BLaER1 (cell line): ENCODE data around the gene RAB3GAP1.

Experiments
- H3K27ac ChIP-seq: shearing (Covaris generic); formaldehyde crosslinking; 2 replicates; pipeline ENCODE4 v1.8.1; 2022
- H3K27me3 ChIP-seq: shearing (Covaris generic); formaldehyde crosslinking; 2 replicates; pipeline ENCODE4 v1.8.1; 2022
- H3K36me3 ChIP-seq: shearing (Covaris generic); formaldehyde crosslinking; 2 replicates; pipeline ENCODE4 v1.8.1; 2022
- H3K4me1 ChIP-seq: shearing (Covaris generic); formaldehyde crosslinking; 2 replicates; pipeline ENCODE4 v1.8.1; 2022
- H3K4me2 ChIP-seq: shearing (Covaris generic); formaldehyde crosslinking; 2 replicates; pipeline ENCODE4 v1.8.1; 2022
- H3K4me3 ChIP-seq: shearing (Covaris generic); formaldehyde crosslinking; 2 replicates; pipeline ENCODE4 v1.8.1; 2022
- H3K9ac ChIP-seq: shearing (Covaris generic); formaldehyde crosslinking; 2 replicates; pipeline ENCODE4 v1.8.1; 2022
- H3K9me3 ChIP-seq: shearing (Covaris generic); formaldehyde crosslinking; 2 replicates; pipeline ENCODE4 v1.8.1; 2022
- H4K20me1 ChIP-seq: shearing (Covaris generic); formaldehyde crosslinking; 2 replicates; pipeline ENCODE4 v1.8.1; 2022
- Cebpa-rat ChIP-seq: shearing (Covaris generic); IDR thresholded peaks from 2 replicates; pipeline ENCODE4 v1.8.1; 2022

Gene RAB3GAP1

DNA sequence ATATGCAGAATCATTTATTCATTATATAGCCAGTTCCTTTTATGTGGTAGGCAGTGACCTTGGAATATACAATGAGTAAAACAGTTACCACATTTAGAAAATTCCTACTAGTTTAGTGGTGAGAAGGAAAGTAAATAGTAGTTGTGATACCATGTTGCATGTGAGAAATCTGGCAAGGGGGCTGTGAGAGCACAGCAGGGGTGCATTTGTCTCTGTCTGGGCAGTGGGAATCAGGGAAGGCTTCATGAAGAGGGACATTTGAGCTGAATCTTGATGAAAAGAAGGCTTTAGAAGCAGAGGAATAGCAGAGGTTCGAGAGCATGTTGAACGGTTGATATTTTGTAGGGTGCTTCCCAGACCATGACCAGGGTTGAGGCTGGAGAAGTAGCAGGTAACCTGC lies 78.7 kb downstream of the RAB3GAP1 start:
- no peak overlapping the region for H3K9ac ChIP-seq
- no peak for TF ChIP-seq Cebpa-rat
- no peaks in the 10 kb centered on the region for H3K27me3 ChIP-seq
- H3K36me3 ChIP-seq = peaks cover 84% of the 10 kb centered on the region
- H3K9me3 ChIP-seq = no peaks in the 10 kb centered on the region
- no peak overlapping the region for H3K27ac ChIP-seq
- H3K4me1 ChIP-seq = no peaks in the 10 kb centered on the region
- no peak overlapping the region for H3K4me3 ChIP-seq
- H4K20me1 ChIP-seq = no peaks in the 10 kb centered on the region
- H3K4me2 ChIP-seq = no peak overlapping the region

DNA sequence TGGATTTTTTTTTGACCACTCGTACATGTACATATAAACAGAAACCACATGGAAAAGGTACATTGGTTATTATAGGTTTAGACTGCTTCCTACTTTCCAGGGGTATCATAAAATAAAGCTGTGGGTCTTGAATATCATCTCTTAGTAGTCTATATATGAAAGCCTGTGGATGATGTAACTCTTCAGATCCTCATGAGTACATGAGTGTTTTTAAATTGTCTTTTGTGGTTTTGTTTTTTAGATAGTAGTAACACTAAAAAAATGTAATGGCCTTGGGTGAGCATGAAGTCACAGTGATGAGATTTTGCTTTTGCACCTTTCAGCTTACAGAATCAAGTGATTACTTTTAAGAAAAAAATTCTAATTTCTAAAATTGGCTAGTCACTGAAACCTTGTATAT lies 80.2 kb downstream of the RAB3GAP1 start:
- TF ChIP-seq Cebpa-rat = no peak
- no peaks in the 10 kb centered on the region for H3K4me1 ChIP-seq
- no peak overlapping the region for H3K4me3 ChIP-seq
- H3K4me2 ChIP-seq = no peak overlapping the region
- no peaks in the 10 kb centered on the region for H4K20me1 ChIP-seq
- no peak overlapping the region for H3K27ac ChIP-seq
- no peaks in the 10 kb centered on the region for H3K9me3 ChIP-seq
- H3K36me3 ChIP-seq = peaks cover 84% of the 10 kb centered on the region
- no peaks in the 10 kb centered on the region for H3K27me3 ChIP-seq
- no peak overlapping the region for H3K9ac ChIP-seq

DNA sequence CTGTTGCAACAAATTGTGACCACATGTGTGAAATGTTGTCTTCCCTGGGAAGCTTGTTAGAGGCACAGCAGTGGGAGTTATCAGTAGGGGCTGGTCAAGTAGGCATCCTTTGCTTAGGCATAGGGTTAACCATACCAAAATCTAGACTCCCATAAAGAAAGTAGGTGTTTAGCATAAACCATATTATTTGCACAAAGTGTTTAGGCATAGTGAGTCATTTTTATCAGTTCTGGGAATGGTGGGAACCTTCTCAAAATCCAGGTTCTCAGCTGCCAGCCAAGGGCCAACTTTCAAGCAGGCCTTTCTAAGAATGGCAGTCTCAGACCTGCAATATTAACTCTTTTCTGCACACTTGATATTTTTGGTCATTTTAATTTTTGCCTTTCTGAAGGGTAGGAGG lies 88.5 kb downstream of the RAB3GAP1 start:
- TF ChIP-seq Cebpa-rat = no peak
- H3K27me3 ChIP-seq = no peaks in the 10 kb centered on the region
- no peaks in the 10 kb centered on the region for H4K20me1 ChIP-seq
- no peaks in the 10 kb centered on the region for H3K4me1 ChIP-seq
- no peak overlapping the region for H3K27ac ChIP-seq
- H3K4me2 ChIP-seq = no peak overlapping the region
- H3K9ac ChIP-seq = no peak overlapping the region
- peaks cover 86% of the 10 kb centered on the region for H3K36me3 ChIP-seq
- peaks cover 42% of the 10 kb centered on the region for H3K9me3 ChIP-seq
- H3K4me3 ChIP-seq = no peak overlapping the region

DNA sequence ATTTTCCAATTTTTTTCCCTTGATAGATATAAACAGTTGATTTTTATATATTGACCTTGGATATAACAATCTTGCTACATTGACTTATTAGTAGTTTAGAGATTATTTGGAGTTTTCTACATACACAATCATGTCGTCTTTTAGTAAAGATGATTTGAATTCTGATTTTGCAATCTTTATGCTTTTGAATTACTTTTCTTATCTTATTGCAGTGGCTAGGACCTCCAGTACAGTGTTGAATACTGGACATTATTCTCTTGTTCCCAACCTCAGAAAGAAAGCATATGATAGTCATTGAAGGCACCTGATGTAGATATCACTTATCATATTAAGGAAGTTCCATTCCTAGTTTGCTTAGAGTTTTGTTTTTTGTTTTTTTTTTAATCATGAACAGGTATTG lies 90.2 kb downstream of the RAB3GAP1 start:
- TF ChIP-seq Cebpa-rat = no peak
- Histone ChIP-seq H3K36me3 (peaks cover 82% of the 10 kb centered on the region), H3K9me3 (peaks cover 42% of the 10 kb centered on the region)

DNA sequence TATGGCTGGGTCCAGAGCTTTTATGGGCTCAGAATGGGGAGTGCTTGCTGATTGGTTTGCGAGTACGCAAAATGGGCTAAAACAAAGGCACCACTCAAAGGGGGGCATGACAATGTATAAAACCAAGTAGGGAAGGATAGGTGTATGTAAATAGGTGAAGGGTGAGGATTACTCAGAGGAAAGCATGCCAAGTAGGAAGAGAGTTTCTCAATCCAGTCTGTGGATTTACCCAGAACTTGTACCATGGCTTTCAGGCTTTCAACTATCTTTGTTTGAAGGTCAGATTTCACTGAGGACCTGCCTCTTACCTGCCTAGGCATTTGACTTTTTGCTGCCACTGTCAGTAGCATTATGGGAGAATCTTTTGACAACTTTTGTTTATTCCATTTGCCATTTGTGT lies 92.3 kb downstream of the RAB3GAP1 start:
- Histone ChIP-seq H3K4me3 (no peak overlapping the region), H4K20me1 (no peaks in the 10 kb centered on the region), H3K27me3 (no peaks in the 10 kb centered on the region), H3K27ac (no peak overlapping the region), H3K4me2 (no peak overlapping the region), H3K4me1 (no peaks in the 10 kb centered on the region), H3K9ac (no peak overlapping the region), H3K9me3 (peaks cover 42% of the 10 kb centered on the region), H3K36me3 (peaks cover 70% of the 10 kb centered on the region)
- no peak for TF ChIP-seq Cebpa-rat

More for the DNA sequence above, 90.2 kb downstream of the RAB3GAP1 start:
- Histone ChIP-seq H3K27me3 (no peaks in the 10 kb centered on the region), H3K9ac (no peak overlapping the region), H3K4me2 (no peak overlapping the region), H3K4me3 (no peak overlapping the region), H4K20me1 (no peaks in the 10 kb centered on the region), H3K4me1 (no peaks in the 10 kb centered on the region), H3K27ac (no peak overlapping the region)

DNA sequence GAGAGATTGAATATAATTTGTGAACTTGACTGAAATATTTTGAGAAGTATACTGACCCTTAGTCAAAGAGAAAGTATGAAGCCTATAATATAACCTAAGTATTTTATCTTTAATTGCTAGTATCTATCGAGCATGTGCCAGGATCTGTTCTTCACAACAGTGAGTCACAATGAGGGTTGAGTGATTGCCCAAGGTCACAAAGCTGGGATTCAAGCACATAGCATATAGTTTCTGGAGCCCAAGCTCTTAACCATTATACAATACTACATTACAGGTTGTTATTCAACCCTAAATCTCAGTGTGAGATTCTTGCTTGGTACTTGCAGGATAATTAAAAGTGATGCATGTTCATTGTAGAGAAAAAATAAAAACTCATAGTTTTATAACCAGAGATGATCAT lies 97.2 kb downstream of the RAB3GAP1 start:
- H3K9ac ChIP-seq = no peak overlapping the region
- peaks cover 72% of the 10 kb centered on the region for H3K36me3 ChIP-seq
- no peaks in the 10 kb centered on the region for H3K4me1 ChIP-seq
- no peak for TF ChIP-seq Cebpa-rat
- no peak overlapping the region for H3K4me2 ChIP-seq
- no peak overlapping the region for H3K4me3 ChIP-seq
- no peak overlapping the region for H3K27ac ChIP-seq
- H4K20me1 ChIP-seq = no peaks in the 10 kb centered on the region
- no peaks in the 10 kb centered on the region for H3K27me3 ChIP-seq
- H3K9me3 ChIP-seq = peaks cover 6% of the 10 kb centered on the region

DNA sequence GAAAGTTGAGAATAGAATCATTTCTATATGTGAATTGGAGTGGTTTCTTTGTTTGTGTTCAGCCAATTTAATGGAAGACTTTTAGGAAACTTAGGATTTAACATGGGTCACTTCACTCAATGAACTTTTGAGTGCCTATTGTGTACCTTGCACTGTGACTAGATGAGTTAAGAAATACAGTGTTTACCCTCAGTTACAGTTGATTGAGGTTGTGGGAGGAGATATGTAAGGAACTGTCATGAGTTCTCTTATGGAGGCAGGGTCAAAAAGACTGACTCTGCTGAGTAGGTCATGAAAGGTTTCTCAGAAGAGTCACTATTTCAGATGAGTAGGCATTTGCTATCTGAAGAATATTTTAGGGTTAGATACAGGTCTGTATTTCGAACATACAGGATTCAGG lies 98.6 kb downstream of the RAB3GAP1 start:
- no peaks in the 10 kb centered on the region for H4K20me1 ChIP-seq
- peaks cover 74% of the 10 kb centered on the region for H3K36me3 ChIP-seq
- no peak overlapping the region for H3K4me3 ChIP-seq
- no peaks in the 10 kb centered on the region for H3K27me3 ChIP-seq
- H3K9ac ChIP-seq = no peak overlapping the region
- H3K4me2 ChIP-seq = no peak overlapping the region
- no peak for TF ChIP-seq Cebpa-rat
- no peaks in the 10 kb centered on the region for H3K4me1 ChIP-seq
- no peak overlapping the region for H3K27ac ChIP-seq
- H3K9me3 ChIP-seq = no peaks in the 10 kb centered on the region

DNA sequence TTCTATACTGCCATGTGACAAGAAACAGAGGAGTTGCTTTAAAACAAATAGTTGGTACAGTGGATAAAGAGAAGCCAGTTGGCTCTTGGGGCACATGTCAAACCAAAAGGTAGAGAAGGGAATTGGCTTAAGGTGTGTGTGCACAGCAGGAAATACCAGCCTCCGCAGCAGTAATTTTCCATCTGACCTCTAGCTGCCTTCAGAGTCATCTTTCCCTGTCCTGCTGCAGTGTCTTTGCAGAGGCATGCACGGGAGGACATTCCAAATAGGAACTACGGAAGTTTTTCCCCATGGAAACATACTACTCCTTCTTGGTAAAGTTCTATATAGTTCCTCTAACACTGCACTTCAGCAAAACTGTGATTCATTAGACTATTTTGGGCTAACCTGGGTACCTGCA lies 99.5 kb downstream of the RAB3GAP1 start:
- peaks cover 69% of the 10 kb centered on the region for H3K36me3 ChIP-seq
- H3K9ac ChIP-seq = no peak overlapping the region
- no peaks in the 10 kb centered on the region for H3K9me3 ChIP-seq
- no peak overlapping the region for H3K4me2 ChIP-seq
- no peak overlapping the region for H3K27ac ChIP-seq
- no peaks in the 10 kb centered on the region for H4K20me1 ChIP-seq
- H3K4me1 ChIP-seq = no peaks in the 10 kb centered on the region
- H3K4me3 ChIP-seq = no peak overlapping the region
- H3K27me3 ChIP-seq = no peaks in the 10 kb centered on the region
- TF ChIP-seq Cebpa-rat = no peak

DNA sequence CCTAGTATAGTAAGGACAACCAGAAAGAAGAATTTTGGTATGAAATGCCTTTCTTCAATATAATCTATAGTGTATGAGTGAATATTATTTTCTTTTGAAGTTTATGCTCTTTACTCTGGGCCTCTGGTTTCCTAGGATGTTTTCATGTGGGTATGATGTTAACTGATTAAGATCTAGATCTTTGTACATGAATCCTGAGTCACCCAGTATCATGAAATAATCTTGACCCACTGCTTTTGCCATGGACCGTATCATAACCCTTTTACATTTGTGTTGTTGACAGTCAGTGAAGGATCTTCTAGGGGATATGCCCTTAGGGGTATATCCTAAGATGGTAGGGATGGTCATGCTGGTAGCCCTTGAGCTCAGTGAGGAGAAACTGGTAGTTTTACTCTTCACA lies 100.3 kb downstream of the RAB3GAP1 start:
- Histone ChIP-seq H3K4me2 (no peak overlapping the region), H3K36me3 (peaks cover 71% of the 10 kb centered on the region), H3K4me3 (no peak overlapping the region), H3K9ac (no peak overlapping the region), H3K9me3 (no peaks in the 10 kb centered on the region), H4K20me1 (no peaks in the 10 kb centered on the region), H3K27me3 (no peaks in the 10 kb centered on the region), H3K27ac (no peak overlapping the region), H3K4me1 (no peaks in the 10 kb centered on the region)
- TF ChIP-seq Cebpa-rat = no peak

DNA sequence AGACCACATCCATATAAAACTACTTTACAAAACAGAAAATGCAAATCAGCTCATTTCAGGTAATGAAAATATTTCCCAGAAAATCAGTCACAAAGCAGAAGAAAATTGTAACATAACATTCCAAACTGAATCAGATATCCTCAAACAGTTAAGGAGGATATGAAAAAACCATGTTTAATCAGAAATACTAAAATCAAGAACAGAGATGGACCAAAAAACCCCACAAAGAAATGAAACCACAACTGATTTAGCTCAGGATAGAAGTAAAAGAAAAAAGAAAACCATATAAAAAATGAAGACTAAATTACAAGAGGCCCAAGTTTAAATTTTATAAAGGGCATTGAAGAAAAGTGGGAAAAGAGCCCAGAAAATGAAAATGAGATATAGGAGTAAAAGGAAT lies 102.9 kb downstream of the RAB3GAP1 start:
- H3K27me3 ChIP-seq = no peaks in the 10 kb centered on the region
- no peaks in the 10 kb centered on the region for H3K9me3 ChIP-seq
- TF ChIP-seq Cebpa-rat = no peak
- no peak overlapping the region for H3K4me2 ChIP-seq
- H3K27ac ChIP-seq = no peak overlapping the region
- no peak overlapping the region for H3K9ac ChIP-seq
- no peaks in the 10 kb centered on the region for H4K20me1 ChIP-seq
- H3K4me3 ChIP-seq = no peak overlapping the region
- H3K36me3 ChIP-seq = peaks cover 87% of the 10 kb centered on the region
- no peaks in the 10 kb centered on the region for H3K4me1 ChIP-seq

DNA sequence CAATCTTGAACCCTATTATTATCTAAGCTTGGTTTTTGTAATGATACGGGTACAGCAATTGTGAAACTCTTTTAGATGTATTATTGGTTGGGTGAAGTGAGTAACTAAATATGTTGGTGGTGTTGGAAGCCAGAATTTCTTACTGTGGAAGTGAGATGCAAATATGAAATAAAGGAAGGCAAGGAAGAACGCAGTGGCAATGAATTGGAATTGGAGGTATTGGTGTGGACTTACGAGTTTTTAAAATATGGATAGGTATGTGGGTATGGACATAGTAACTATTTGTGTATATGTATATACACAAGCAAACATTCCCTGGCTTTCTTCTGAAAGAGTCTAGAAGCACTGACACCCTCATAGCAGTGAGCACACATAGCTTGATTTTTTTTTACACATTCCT lies 105.8 kb downstream of the RAB3GAP1 start:
- H3K36me3 ChIP-seq = peaks cover 77% of the 10 kb centered on the region
- H3K4me1 ChIP-seq = no peaks in the 10 kb centered on the region
- H3K27ac ChIP-seq = no peak overlapping the region
- no peaks in the 10 kb centered on the region for H3K9me3 ChIP-seq
- TF ChIP-seq Cebpa-rat = no peak
- no peaks in the 10 kb centered on the region for H3K27me3 ChIP-seq
- H4K20me1 ChIP-seq = no peaks in the 10 kb centered on the region
- H3K4me2 ChIP-seq = no peak overlapping the region
- H3K4me3 ChIP-seq = no peak overlapping the region
- no peak overlapping the region for H3K9ac ChIP-seq
